T-cell (primary cell): ENCODE data around the gene ZNF598. TPM values are rescaled to one million over a fixed set of nuclear protein-coding genes. Genes with fewer than 3 reads are reported as not detected.
"Not testable (repeated sequence)": the region's sequence is repeated elsewhere in the genome, so short reads cannot be mapped to it uniquely, and the experiment has no call there.

ENCODE experiments used
- ATAC-seq, 4 experiments: fragments of 200-7000 bp in 3 of 4; fragments of 150-1000 bp in 1 of 4; cut with Tn5 transposase; replicated peaks in 1 of 4; 1 replicate in 3 of 4; 2 replicates in 1 of 4; pipeline ENCODE4 v1.10.0; 2021; ENCODE audit warnings: moderate library complexity in 3 of 4, mild to moderate bottlenecking in 2 of 4, moderate number of reproducible peaks in 1 of 4
- CTCF ChIA-PET, 2 donors: fragments of 300-600 bp; sonication (Branson Sonifier 250); formaldehyde crosslinking; loops; one replicate each; lab custom pipeline; 2022; ENCODE audit warnings: antibody characterized with exemption in 2 of 2; lab: Charles Lee
- POLR2A ChIA-PET, 2 donors: fragments of 300-600 bp; sonication (Branson Sonifier 250); formaldehyde crosslinking; loops; one replicate each; lab custom pipeline; 2022; ENCODE audit warnings: antibody characterized with exemption in 2 of 2; lab: Charles Lee
- DNase-seq, 35 experiments: peaks; one replicate each; pipeline versions ENCODE4 v3.0.0 to v3.0.0-alpha.2; 2013 to 2023
- H3K27ac ChIP-seq: one replicate; pipeline ENCODE4 v1.5.1; 2013; ENCODE audit warnings: low read length
- H3K27me3 ChIP-seq, 2 experiments: replicated peaks in 1 of 2; 1 replicate in 1 of 2; 2 replicates in 1 of 2; pipeline versions ENCODE4 v1.6.1 to v1.7.0; 2013; ENCODE audit warnings: low read length in 1 of 2, mixed read lengths in 1 of 2; ENCODE audit not compliant: control insufficient read depth in 2 of 2, insufficient read depth in 2 of 2; ENCODE audit errors: extremely low read depth in 1 of 2
- H3K36me3 ChIP-seq, 2 donors: 1 replicate in 1 of 2; 2 replicates in 1 of 2; pipeline versions ENCODE4 v1.6.1 to v1.7.0; 2013; ENCODE audit warnings: low read length in 1 of 2; ENCODE audit not compliant: control insufficient read depth in 2 of 2, insufficient read depth in 1 of 2; ENCODE audit errors: extremely low read depth in 1 of 2
- H3K4me1 ChIP-seq, 2 experiments: 1 replicate in 1 of 2; 2 replicates in 1 of 2; pipeline versions ENCODE4 v1.6.1 to v1.7.0; 2013; ENCODE audit warnings: low read length in 2 of 2, mixed read lengths in 1 of 2; ENCODE audit not compliant: insufficient read depth in 2 of 2, control insufficient read depth in 1 of 2; ENCODE audit errors: extremely low read depth in 1 of 2
- H3K4me3 ChIP-seq, 2 donors: 1 replicate in 1 of 2; 2 replicates in 1 of 2; pipeline versions ENCODE4 v1.5.1 to v1.7.0; 2013; ENCODE audit warnings: mild to moderate bottlenecking in 2 of 2, low read length in 1 of 2, moderate library complexity in 1 of 2; ENCODE audit not compliant: control insufficient read depth in 1 of 2; ENCODE audit errors: extremely low read depth in 1 of 2
- H3K9me3 ChIP-seq: 2 replicates; pipeline ENCODE4 v1.7.0; 2013
- H3K27ac Mint-ChIP-seq, 2 donors: one replicate each; pipeline ENCODE4 v1.8.0; 2020 to 2021; ENCODE audit warnings: mild to moderate bottlenecking in 2 of 2, mixed read lengths in 2 of 2
- H3K27me3 Mint-ChIP-seq, 2 donors: one replicate each; pipeline ENCODE4 v1.8.0; 2021 to 2022; ENCODE audit warnings: mixed read lengths in 2 of 2
- H3K36me3 Mint-ChIP-seq: one replicate; pipeline ENCODE4 v1.8.0; 2021; ENCODE audit warnings: mixed read lengths
- H3K4me1 Mint-ChIP-seq, 3 donors: one replicate each; pipeline ENCODE4 v1.8.0; 2020 to 2022; ENCODE audit warnings: mixed read lengths in 3 of 3, mild to moderate bottlenecking in 1 of 3
- H3K4me3 Mint-ChIP-seq, 3 donors: one replicate each; pipeline ENCODE4 v1.8.0; 2020 to 2022; ENCODE audit warnings: mild to moderate bottlenecking in 3 of 3, mixed read lengths in 3 of 3, moderate library complexity in 3 of 3
- H3K9me3 Mint-ChIP-seq, 3 donors: one replicate each; pipeline ENCODE4 v1.8.0; 2020 to 2022; ENCODE audit warnings: mixed read lengths in 3 of 3
- WGBS: methylation state at CpG from one replicate; pipeline ENCODE4 v1.1.5; 2013; ENCODE audit warnings: missing lambda C conversion rate; ENCODE audit not compliant: insufficient coverage; 5-methylcytosine and 5-hydroxymethylcytosine counted together
- total RNA-seq, 35 experiments: library from RNA in 6 of 35; stranded (reverse) in 6 of 35; fragments of 120-200 nt in 1 of 35; gene quantifications; one replicate each; pipeline versions ENCODE4 v1.2.1 to v1.2.4 and lab custom pipeline; 2013 to 2026

Gene ZNF598
- total RNA-seq, 5 donors from 2014 or later (not counting 1 experiment from before 2014, with no cell fraction given), result 44.3 to 73.7 (median 68.8) TPM

DNA sequence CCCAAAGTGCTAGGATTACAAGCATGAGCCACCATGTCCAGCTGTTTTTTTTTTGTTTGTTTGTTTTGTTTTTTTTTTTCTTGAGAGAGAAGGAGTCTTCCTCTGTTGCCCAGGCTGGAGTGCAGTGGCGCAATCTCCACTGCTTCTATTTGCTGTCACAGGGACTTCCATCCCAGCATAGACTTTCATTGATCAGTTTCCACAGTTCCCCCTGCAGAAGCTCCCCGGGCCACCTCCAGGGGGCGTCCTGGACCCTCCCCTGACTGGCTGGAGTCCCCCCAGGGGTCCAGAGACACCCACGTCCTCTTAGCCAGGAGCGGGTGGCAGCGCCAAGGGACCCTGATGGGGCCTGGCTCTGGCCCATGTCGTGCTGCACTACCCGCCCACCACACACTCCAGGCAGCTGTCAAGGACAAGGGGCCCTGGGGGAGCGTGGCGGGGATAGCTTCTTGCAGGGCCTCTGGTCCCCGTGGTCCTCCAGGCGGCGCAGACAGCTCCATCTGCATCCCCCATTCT, 6.8 kb upstream of the ZNF598 start:
- Mint-ChIP-seq H3K27me3 (peaks cover 4 to 20% of the 10 kb centered on the region in 2 donors), H3K4me3 (no peak overlapping the region), H3K36me3 (no peaks in the 10 kb centered on the region), H3K27ac (no peak overlapping the region), H3K4me1 (peaks cover 0 to 7% (median 2%) of the 10 kb centered on the region in 3 donors), H3K9me3 (no peaks in the 10 kb centered on the region)
- Histone ChIP-seq H3K4me1 (peaks cover 0 to 9% of the 10 kb centered on the region in 2 experiments), H3K27me3 (peaks cover 0 to 41% of the 10 kb centered on the region in 2 experiments), H3K36me3 (no peaks in the 10 kb centered on the region), H3K4me3 (no peak overlapping the region), H3K9me3 (no peaks in the 10 kb centered on the region), H3K27ac (no peak overlapping the region)
- DNase-seq (peak in 1 of 35 experiments; percentile 42), ATAC-seq (peak in 1 of 4 experiments; percentile 24)
- WGBS, result 48% methylated on average over 12 of the region's 13 CpGs
- CTCF ChIA-PET, result no interaction called here
- POLR2A ChIA-PET, result interaction anchor here in 1 of 2 donors (0.6 kb wide), 1 partner anchor 983 kb away, joined by 6 read pairs; no protein-coding TSS in a partner anchor

- no peak overlapping the region for H3K27ac ChIP-seq
- Mint-ChIP-seq H3K9me3 (no peaks in the 10 kb centered on the region), H3K27ac (no peak overlapping the region), H3K4me3 (no peak overlapping the region), H3K27me3 (peaks cover 3 to 15% of the 10 kb centered on the region in 2 donors), H3K36me3 (no peaks in the 10 kb centered on the region), H3K4me1 (peaks cover 0 to 7% (median 2%) of the 10 kb centered on the region in 3 donors)
- CTCF ChIA-PET, result no interaction called here
- POLR2A ChIA-PET, result interaction anchor here in 1 of 2 donors (0.6 kb wide), 1 partner anchor 983 kb away, joined by 6 read pairs; no protein-coding TSS in a partner anchor
- peaks cover 0 to 35% of the 10 kb centered on the region in 2 experiments for H3K27me3 ChIP-seq
- no CpG with 5 or more reads among the region's 7 CpGs for WGBS
- no peak overlapping the region for H3K4me3 ChIP-seq
- DNase-seq, result no peak
- no peak for ATAC-seq
- H3K4me1 ChIP-seq, result peaks cover 0 to 9% of the 10 kb centered on the region in 2 experiments
- H3K9me3 ChIP-seq, result no peaks in the 10 kb centered on the region
- H3K36me3 ChIP-seq, result no peaks in the 10 kb centered on the region
These were observed 6.3 kb upstream of the ZNF598 start for GRCh38 chr16:2015947-2016208.

GRCh38 chr16:2015117-2015946, 5.7 kb upstream of the ZNF598 start:
- ChIA-PET POLR2A (no interaction called here), CTCF (interaction anchor here in 1 of 2 donors (0.7 kb wide), 1 partner anchor 55 kb away, joined by 3 read pairs; no protein-coding TSS in a partner anchor)
- Histone ChIP-seq H3K9me3 (no peaks in the 10 kb centered on the region), H3K36me3 (no peaks in the 10 kb centered on the region), H3K4me3 (no peak overlapping the region), H3K4me1 (peaks cover under 1 to 9% of the 10 kb centered on the region in 2 experiments), H3K27me3 (peaks cover 0 to 30% of the 10 kb centered on the region in 2 experiments), H3K27ac (no peak overlapping the region)
- Mint-ChIP-seq H3K27me3 (peaks cover 3 to 10% of the 10 kb centered on the region in 2 donors), H3K4me1 (peaks cover 1 to 6% (median 2%) of the 10 kb centered on the region in 3 donors), H3K9me3 (no peaks in the 10 kb centered on the region), H3K27ac (no peak overlapping the region), H3K4me3 (no peak overlapping the region), H3K36me3 (no peaks in the 10 kb centered on the region)
- ATAC-seq, result no peak
- WGBS, result 96% methylated on average over 10 of the region's 24 CpGs
- no peak for DNase-seq

DNA sequence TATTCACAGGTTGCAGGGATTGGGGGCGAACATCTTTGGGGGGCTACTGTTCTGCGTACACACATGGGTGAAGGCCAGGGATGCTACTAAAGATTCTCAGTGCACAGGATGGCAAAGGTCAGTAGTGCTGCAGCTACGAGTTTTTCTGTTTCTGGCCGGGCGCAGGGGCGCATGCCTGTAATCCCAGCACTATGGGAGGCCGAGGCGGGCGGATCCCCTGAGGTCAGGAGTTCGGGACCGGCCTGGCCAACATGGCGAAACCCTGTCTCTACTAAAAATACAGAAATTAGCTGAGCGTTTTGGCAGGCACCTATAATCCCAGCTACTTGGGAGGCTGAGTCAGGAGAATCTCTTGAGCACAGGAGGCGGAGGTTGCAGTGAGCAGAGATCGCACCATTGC, 3.9 kb upstream of the ZNF598 start:
- H3K9me3 ChIP-seq, result no peaks in the 10 kb centered on the region
- no peak overlapping the region for H3K4me3 Mint-ChIP-seq
- no peak overlapping the region for H3K27ac Mint-ChIP-seq
- H3K9me3 Mint-ChIP-seq, result no peaks in the 10 kb centered on the region
- no peaks in the 10 kb centered on the region for H3K36me3 Mint-ChIP-seq
- no peak for DNase-seq
- H3K4me3 ChIP-seq, result no peak overlapping the region
- H3K27me3 Mint-ChIP-seq, result peaks cover 0 to 3% of the 10 kb centered on the region in 2 donors
- no peak for ATAC-seq
- H3K27ac ChIP-seq, result no peak overlapping the region
- CTCF ChIA-PET, result no interaction called here
- WGBS, result 98% methylated on average over 8 of the region's 15 CpGs
- peaks cover 0 to 13% of the 10 kb centered on the region in 2 experiments for H3K27me3 ChIP-seq
- H3K4me1 Mint-ChIP-seq, result peaks cover 9 to 12% (median 11%) of the 10 kb centered on the region in 3 donors
- H3K36me3 ChIP-seq, result no peaks in the 10 kb centered on the region
- POLR2A ChIA-PET, result no interaction called here
- peaks cover 10 to 15% of the 10 kb centered on the region in 2 experiments for H3K4me1 ChIP-seq

DNA sequence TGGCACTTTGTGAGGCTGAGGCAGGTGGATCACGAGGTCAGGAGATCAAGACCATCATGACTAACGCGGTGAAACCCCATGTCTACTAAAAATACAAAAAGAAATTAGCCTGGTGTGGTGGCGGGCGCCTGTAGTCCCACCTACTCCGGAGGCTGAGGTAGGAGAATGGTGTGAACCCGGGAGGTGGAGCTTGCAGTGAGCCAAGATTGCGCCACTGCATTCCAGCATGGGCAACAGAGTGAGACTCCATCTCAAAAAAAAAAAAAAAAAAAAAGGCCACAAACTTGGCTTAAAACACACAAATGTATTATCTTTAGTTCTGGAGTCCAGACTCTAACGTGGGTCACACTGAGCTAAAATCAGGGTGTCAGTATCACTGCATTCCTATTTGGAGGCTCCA, 2.1 kb upstream of the ZNF598 start:
- H3K27me3 Mint-ChIP-seq, H3K9me3 ChIP-seq, POLR2A ChIA-PET, H3K36me3 ChIP-seq, H3K27me3 ChIP-seq, H3K36me3 Mint-ChIP-seq, CTCF ChIA-PET, H3K9me3 Mint-ChIP-seq, DNase-seq, ATAC-seq, H3K27ac ChIP-seq, H3K27ac Mint-ChIP-seq, H3K4me3 Mint-ChIP-seq, H3K4me3 ChIP-seq: not testable (repeated sequence)
- H3K4me1 ChIP-seq, result peaks cover 17 to 33% of the 10 kb centered on the region in 2 experiments
- 80% methylated on average over 5 of the region's 9 CpGs for WGBS
- H3K4me1 Mint-ChIP-seq, result peaks cover 26 to 29% (median 27%) of the 10 kb centered on the region in 3 donors

DNA sequence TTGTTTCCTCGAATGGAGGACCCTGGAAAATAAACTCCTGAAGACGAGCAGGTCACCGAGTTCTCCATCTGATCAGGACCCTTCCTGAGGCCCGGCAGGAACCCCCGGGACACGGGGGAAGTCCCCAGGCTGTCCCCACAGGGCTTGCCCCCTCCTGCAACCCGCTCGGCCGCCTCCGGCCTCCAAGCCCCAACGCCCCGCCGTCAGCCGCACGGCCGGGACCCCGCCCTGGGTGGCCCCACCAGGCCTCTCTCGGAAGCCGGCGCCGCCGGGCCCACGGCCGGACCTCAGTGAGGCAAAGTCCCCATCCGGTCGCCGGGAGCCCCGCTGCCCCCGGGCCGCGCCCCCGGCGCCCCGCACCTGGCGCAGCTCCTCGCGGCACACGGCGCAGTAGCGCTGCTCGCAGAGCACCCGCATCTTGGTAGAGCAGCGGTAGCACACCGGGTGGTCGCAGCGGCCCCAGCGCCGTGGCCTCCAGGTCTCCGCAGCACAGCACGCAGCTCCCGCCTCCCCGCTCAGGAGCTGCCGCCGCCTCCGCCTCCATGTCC, 383 bp downstream of the ZNF598 start:
- no peaks in the 10 kb centered on the region for H3K27me3 Mint-ChIP-seq

More for the DNA sequence above, 383 bp downstream of the ZNF598 start:
- Mint-ChIP-seq H3K36me3 (no peaks in the 10 kb centered on the region), H3K4me3 (peak overlapping the region; percentile 82 to 87 (median 84)), H3K27ac (peak overlapping the region; percentile 76 to 88), H3K4me1 (peaks cover 38 to 47% (median 42%) of the 10 kb centered on the region in 3 donors), H3K9me3 (no peaks in the 10 kb centered on the region)
- Histone ChIP-seq H3K4me1 (peaks cover 19 to 56% of the 10 kb centered on the region in 2 experiments), H3K27ac (peak overlapping the region; percentile 53), H3K4me3 (peak overlapping the region; percentile 59 to 70), H3K27me3 (no peaks in the 10 kb centered on the region), H3K36me3 (peaks cover 3% of the 10 kb centered on the region in 2 donors), H3K9me3 (no peaks in the 10 kb centered on the region)
- under 1% methylated on average over 55 of the region's 55 CpGs for WGBS
- ChIA-PET POLR2A (interaction anchor here in 1 of 2 donors (0.6 kb wide), 1 partner anchor 146 kb away, joined by 3 read pairs; the partner anchor contains the start of gene TRAF7), CTCF (interaction anchor here in 1 of 2 donors (1.3 kb wide), 1 partner anchor 17 kb away, joined by 3 read pairs; no protein-coding TSS in a partner anchor)
- DNase-seq (peak in 1 of 35 experiments; percentile 21), ATAC-seq (peak; percentile 5 to 62 (median 50))
